ENCODE results near the gene SLC25A36.

Gene SLC25A36

GRCh38 chr3:140942221-140943104 is 827 bp downstream of the SLC25A36 start:
- no peaks in the 10 kb centered on the region for H3K36me3 ChIP-seq (ENCODE audit: control insufficient read depth in 1 of 2, insufficient read depth in 2 of 2, low read length in 2 of 2)
- H3K4ac ChIP-seq (ENCODE audit: low read depth, low read length): peak overlapping the region; percentile 84
- peak overlapping the region; percentile 88 for H2BK120ac ChIP-seq (ENCODE audit: insufficient read depth, low read length, poor library complexity)
- no peaks in the 10 kb centered on the region for H3K27me3 ChIP-seq (ENCODE audit: insufficient read depth, low read length)
- H3K4me2 ChIP-seq (ENCODE audit: low read length): peak overlapping the region; percentile 91
- peak overlapping the region; percentile 95 for H3K9ac ChIP-seq (ENCODE audit: low read length)
- peaks cover 7% of the 10 kb centered on the region for H3K79me2 ChIP-seq (ENCODE audit: control insufficient read depth, insufficient read depth, low read length, poor library complexity)
- H2BK12ac ChIP-seq (ENCODE audit: low read length): peak overlapping the region; percentile 50
- H3K27ac ChIP-seq (ENCODE audit: low read depth, low read length): peak overlapping the region; percentile 88
- H3K4me1 ChIP-seq (ENCODE audit: control insufficient read depth in 1 of 2, insufficient read depth in 2 of 2, low read length in 2 of 2): no peaks in the 10 kb centered on the region
- peak overlapping the region; percentile 97 for H3K4me3 ChIP-seq (ENCODE audit: low read depth, low read length)
- peak overlapping the region; percentile 30 for H2AK5ac ChIP-seq (ENCODE audit: low read length)
- H3K18ac ChIP-seq (ENCODE audit: low read length): peak overlapping the region; percentile 94
- peak overlapping the region; percentile 86 for H2BK5ac ChIP-seq (ENCODE audit: low read depth, low read length, poor library complexity)
- peak overlapping the region; percentile 98 for H2AFZ ChIP-seq (ENCODE audit: insufficient read depth, low read length, poor library complexity)
- peak overlapping the region; percentile 97 for H4K8ac ChIP-seq (ENCODE audit: low read depth, low read length)
- no peaks in the 10 kb centered on the region for H3K9me3 ChIP-seq (ENCODE audit: insufficient read depth, low read depth, low read length)
- peak overlapping the region; percentile 81 for H4K91ac ChIP-seq (ENCODE audit: low read depth, low read length)
- DNase-seq: peak; percentile 30 to 62
- H3K79me1 ChIP-seq (ENCODE audit: low read length): peaks cover 7% of the 10 kb centered on the region
- H3K23ac ChIP-seq (ENCODE audit: low read length): no peak overlapping the region
- H3K14ac ChIP-seq (ENCODE audit: low read length): peak overlapping the region; percentile 96
- peak overlapping the region; percentile 92 for H4K12ac ChIP-seq (ENCODE audit: low read depth, low read length)
- WGBS (ENCODE audit: extremely low coverage, insufficient coverage, insufficient read length): no CpG with 5 or more reads among the region's 56 CpGs

DNA sequence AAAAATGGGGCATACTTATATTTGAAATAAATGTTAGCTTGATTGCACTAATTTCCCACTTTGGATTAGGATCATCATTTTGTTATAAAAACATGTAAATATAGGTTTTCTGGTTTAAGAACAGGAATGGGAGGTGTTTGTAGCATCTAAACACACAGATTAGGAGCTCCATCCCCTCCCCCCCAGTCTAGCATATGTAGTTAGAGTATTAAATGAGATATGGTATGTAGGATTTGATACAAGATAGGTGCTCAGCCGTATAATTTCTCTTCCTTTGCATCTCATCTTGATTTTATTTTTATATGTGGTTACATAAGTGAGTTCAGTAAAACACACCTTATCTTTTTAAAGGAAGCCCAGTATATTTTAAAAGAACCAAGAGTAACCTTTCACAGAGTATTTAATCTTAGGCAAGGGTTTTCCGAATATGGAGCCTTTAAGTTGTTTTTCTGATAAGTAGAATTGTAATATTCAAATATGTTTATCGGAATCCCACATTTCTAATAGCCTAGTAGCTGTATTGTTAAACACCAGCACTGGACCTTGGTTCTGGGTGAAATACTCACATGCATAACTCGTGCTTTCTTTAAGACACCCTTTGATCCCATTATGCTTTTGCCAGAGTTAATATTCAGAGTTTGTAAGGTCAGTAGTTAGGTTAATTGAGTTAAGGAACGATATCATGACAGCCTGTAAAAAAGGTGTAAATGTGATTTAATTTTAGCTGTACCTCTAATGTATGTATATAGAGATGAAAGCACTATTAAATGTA is 2.3 kb downstream of the SLC25A36 start:
- no CpG with 5 or more reads among the region's 5 CpGs for WGBS (ENCODE audit: extremely low coverage, insufficient coverage, insufficient read length)

GRCh38 chr3:140948460-140949249 is 7.0 kb downstream of the SLC25A36 start:
- H3K9ac ChIP-seq (ENCODE audit: low read length): no peak overlapping the region
- no peaks in the 10 kb centered on the region for H3K9me3 ChIP-seq (ENCODE audit: insufficient read depth, low read depth, low read length)
- no peak overlapping the region for H2BK12ac ChIP-seq (ENCODE audit: low read length)
- no peak overlapping the region for H4K12ac ChIP-seq (ENCODE audit: low read depth, low read length)
- H3K27ac ChIP-seq (ENCODE audit: low read depth, low read length): no peak overlapping the region
- H2BK120ac ChIP-seq (ENCODE audit: insufficient read depth, low read length, poor library complexity): no peak overlapping the region
- no peak overlapping the region for H3K4ac ChIP-seq (ENCODE audit: low read depth, low read length)
- H3K36me3 ChIP-seq (ENCODE audit: control insufficient read depth in 1 of 2, insufficient read depth in 2 of 2, low read length in 2 of 2): no peaks in the 10 kb centered on the region
- H3K4me3 ChIP-seq (ENCODE audit: low read depth, low read length): no peak overlapping the region
- no CpG with 5 or more reads among the region's 5 CpGs for WGBS (ENCODE audit: extremely low coverage, insufficient coverage, insufficient read length)
- H4K8ac ChIP-seq (ENCODE audit: low read depth, low read length): no peak overlapping the region
- no peak for DNase-seq
- H3K14ac ChIP-seq (ENCODE audit: low read length): no peak overlapping the region
- no peak overlapping the region for H4K91ac ChIP-seq (ENCODE audit: low read depth, low read length)
- peaks cover 2% of the 10 kb centered on the region for H3K79me2 ChIP-seq (ENCODE audit: control insufficient read depth, insufficient read depth, low read length, poor library complexity)
- H3K27me3 ChIP-seq (ENCODE audit: insufficient read depth, low read length): no peaks in the 10 kb centered on the region
- H2AFZ ChIP-seq (ENCODE audit: insufficient read depth, low read length, poor library complexity): no peak overlapping the region
- no peak overlapping the region for H3K18ac ChIP-seq (ENCODE audit: low read length)
- no peak overlapping the region for H3K23ac ChIP-seq (ENCODE audit: low read length)
- no peak overlapping the region for H3K4me2 ChIP-seq (ENCODE audit: low read length)
- H3K79me1 ChIP-seq (ENCODE audit: low read length): no peaks in the 10 kb centered on the region
- no peaks in the 10 kb centered on the region for H3K4me1 ChIP-seq (ENCODE audit: control insufficient read depth in 1 of 2, insufficient read depth in 2 of 2, low read length in 2 of 2)
- H2BK5ac ChIP-seq (ENCODE audit: low read depth, low read length, poor library complexity): no peak overlapping the region
- H2AK5ac ChIP-seq (ENCODE audit: low read length): no peak overlapping the region

More for the DNA sequence above, 2.3 kb downstream of the SLC25A36 start:
- Histone ChIP-seq H3K4ac (ENCODE audit: low read depth, low read length) (no peak overlapping the region), H3K23ac (ENCODE audit: low read length) (no peak overlapping the region), H3K14ac (ENCODE audit: low read length) (no peak overlapping the region), H3K4me1 (ENCODE audit: control insufficient read depth in 1 of 2, insufficient read depth in 2 of 2, low read length in 2 of 2) (no peaks in the 10 kb centered on the region), H2AK5ac (ENCODE audit: low read length) (no peak overlapping the region), H4K12ac (ENCODE audit: low read depth, low read length) (no peak overlapping the region), H3K27me3 (ENCODE audit: insufficient read depth, low read length) (no peaks in the 10 kb centered on the region), H2BK12ac (ENCODE audit: low read length) (no peak overlapping the region), H3K9me3 (ENCODE audit: insufficient read depth, low read depth, low read length) (no peaks in the 10 kb centered on the region), H3K9ac (ENCODE audit: low read length) (no peak overlapping the region), H3K4me2 (ENCODE audit: low read length) (no peak overlapping the region), H3K4me3 (ENCODE audit: low read depth, low read length) (no peak overlapping the region), H3K18ac (ENCODE audit: low read length) (no peak overlapping the region), H4K8ac (ENCODE audit: low read depth, low read length) (no peak overlapping the region), H4K91ac (ENCODE audit: low read depth, low read length) (no peak overlapping the region), H3K36me3 (ENCODE audit: control insufficient read depth in 1 of 2, insufficient read depth in 2 of 2, low read length in 2 of 2) (no peaks in the 10 kb centered on the region), H2BK120ac (ENCODE audit: insufficient read depth, low read length, poor library complexity) (no peak overlapping the region), H2AFZ (ENCODE audit: insufficient read depth, low read length, poor library complexity) (no peak overlapping the region), H3K27ac (ENCODE audit: low read depth, low read length) (no peak overlapping the region), H2BK5ac (ENCODE audit: low read depth, low read length, poor library complexity) (no peak overlapping the region), H3K79me2 (ENCODE audit: control insufficient read depth, insufficient read depth, low read length, poor library complexity) (peaks cover 7% of the 10 kb centered on the region), H3K79me1 (ENCODE audit: low read length) (peaks cover 7% of the 10 kb centered on the region)
- no peak for DNase-seq

DNA sequence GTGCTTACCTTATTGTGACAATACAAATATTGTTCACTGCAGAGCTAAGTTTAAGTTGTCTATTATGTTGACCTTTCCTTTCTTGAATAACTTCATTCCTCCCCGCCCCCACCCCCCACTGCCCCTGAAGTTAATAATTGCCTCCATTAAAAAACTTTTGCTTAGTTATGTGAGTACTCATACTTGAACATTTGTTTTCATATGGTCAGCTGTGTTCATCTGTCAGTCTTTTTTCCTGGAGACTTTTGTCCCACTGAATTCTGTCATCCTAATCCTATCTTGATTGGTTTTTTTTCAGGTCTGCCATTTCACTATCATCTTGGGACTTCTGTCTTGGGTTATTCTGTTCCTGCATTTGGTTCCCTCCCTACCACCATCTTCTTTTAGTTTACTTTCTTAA is 8.5 kb downstream of the SLC25A36 start:
- Histone ChIP-seq H3K23ac (ENCODE audit: low read length) (no peak overlapping the region), H2BK120ac (ENCODE audit: insufficient read depth, low read length, poor library complexity) (no peak overlapping the region)
- no peak for DNase-seq

More for the DNA sequence above, 8.5 kb downstream of the SLC25A36 start:
- H3K36me3 ChIP-seq (ENCODE audit: control insufficient read depth in 1 of 2, insufficient read depth in 2 of 2, low read length in 2 of 2): no peaks in the 10 kb centered on the region
- no peak overlapping the region for H2BK12ac ChIP-seq (ENCODE audit: low read length)
- H3K79me1 ChIP-seq (ENCODE audit: low read length): no peaks in the 10 kb centered on the region
- no peaks in the 10 kb centered on the region for H3K27me3 ChIP-seq (ENCODE audit: insufficient read depth, low read length)
- H2AK5ac ChIP-seq (ENCODE audit: low read length): no peak overlapping the region
- WGBS (ENCODE audit: extremely low coverage, insufficient coverage, insufficient read length): no CpG with 5 or more reads among the region's 1 CpG
- H3K9ac ChIP-seq (ENCODE audit: low read length): no peak overlapping the region
- H3K4me2 ChIP-seq (ENCODE audit: low read length): no peak overlapping the region
- H3K9me3 ChIP-seq (ENCODE audit: insufficient read depth, low read depth, low read length): no peaks in the 10 kb centered on the region
- no peak overlapping the region for H3K14ac ChIP-seq (ENCODE audit: low read length)
- H3K4me3 ChIP-seq (ENCODE audit: low read depth, low read length): no peak overlapping the region
- no peak overlapping the region for H2BK5ac ChIP-seq (ENCODE audit: low read depth, low read length, poor library complexity)
- no peak overlapping the region for H4K91ac ChIP-seq (ENCODE audit: low read depth, low read length)
- H3K4ac ChIP-seq (ENCODE audit: low read depth, low read length): no peak overlapping the region
- H4K8ac ChIP-seq (ENCODE audit: low read depth, low read length): no peak overlapping the region
- H3K4me1 ChIP-seq (ENCODE audit: control insufficient read depth in 1 of 2, insufficient read depth in 2 of 2, low read length in 2 of 2): no peaks in the 10 kb centered on the region
- H3K27ac ChIP-seq (ENCODE audit: low read depth, low read length): no peak overlapping the region
- peaks cover 2% of the 10 kb centered on the region for H3K79me2 ChIP-seq (ENCODE audit: control insufficient read depth, insufficient read depth, low read length, poor library complexity)
- H4K12ac ChIP-seq (ENCODE audit: low read depth, low read length): no peak overlapping the region
- no peak overlapping the region for H2AFZ ChIP-seq (ENCODE audit: insufficient read depth, low read length, poor library complexity)
- H3K18ac ChIP-seq (ENCODE audit: low read length): no peak overlapping the region

Data from trophoblast cell (in vitro differentiated cells and primary cell).